Activated T-helper 1 cell treated with anti-CD3 and anti-CD28 coated beads, Interleukin-12 subunit alpha, Interleukin-12 subunit beta, Interleukin-2, Interleukin-4 antibody, amounts not matched to agents 30 ng/mL and 10 ng/mL and 1 ng/mL, durations not matched to agents 14 hours and 24 hours and 36 hours (primary cell): ENCODE results near the gene PTGER4. TPM values are rescaled to one million over a fixed set of nuclear protein-coding genes. Genes with fewer than 3 reads are reported as not detected.

ENCODE experiments used
- DNase-seq: peaks from one replicate; pipeline ENCODE4 v3.0.0; 2021; ENCODE audit warnings: low spot score
- H3K27ac Mint-ChIP-seq: one replicate; pipeline ENCODE4 v1.8.0; 2021; ENCODE audit warnings: mild to moderate bottlenecking, mixed read lengths
- H3K27me3 Mint-ChIP-seq: one replicate; pipeline ENCODE4 v1.8.0; 2022; ENCODE audit warnings: mild to moderate bottlenecking, moderate library complexity, mixed read lengths; ENCODE audit not compliant: insufficient read depth
- H3K36me3 Mint-ChIP-seq: one replicate; pipeline ENCODE4 v1.8.0; 2021; ENCODE audit warnings: low read depth, mixed read lengths
- H3K4me1 Mint-ChIP-seq: one replicate; pipeline ENCODE4 v1.8.0; 2021; ENCODE audit warnings: low read depth, mixed read lengths
- H3K4me3 Mint-ChIP-seq: one replicate; pipeline ENCODE4 v1.8.0; 2021; ENCODE audit warnings: mild to moderate bottlenecking, moderate library complexity, mixed read lengths
- H3K9me3 Mint-ChIP-seq: one replicate; pipeline ENCODE4 v1.8.0; 2021; ENCODE audit warnings: mixed read lengths
- intact Hi-C: fragments of 100-400 bp; cut with micrococcal nuclease; formaldehyde crosslinking; loops from one replicate; pipeline ENCODE4 v1.15.1; 2024
- total RNA-seq: library from RNA; stranded (reverse); gene quantifications from 2 replicates; pipeline ENCODE4 v1.2.3, GENCODE V29; 2022

PTGER4 gene
- total RNA-seq, 1 donor from 2014 or later: 61.0 TPM

DNA sequence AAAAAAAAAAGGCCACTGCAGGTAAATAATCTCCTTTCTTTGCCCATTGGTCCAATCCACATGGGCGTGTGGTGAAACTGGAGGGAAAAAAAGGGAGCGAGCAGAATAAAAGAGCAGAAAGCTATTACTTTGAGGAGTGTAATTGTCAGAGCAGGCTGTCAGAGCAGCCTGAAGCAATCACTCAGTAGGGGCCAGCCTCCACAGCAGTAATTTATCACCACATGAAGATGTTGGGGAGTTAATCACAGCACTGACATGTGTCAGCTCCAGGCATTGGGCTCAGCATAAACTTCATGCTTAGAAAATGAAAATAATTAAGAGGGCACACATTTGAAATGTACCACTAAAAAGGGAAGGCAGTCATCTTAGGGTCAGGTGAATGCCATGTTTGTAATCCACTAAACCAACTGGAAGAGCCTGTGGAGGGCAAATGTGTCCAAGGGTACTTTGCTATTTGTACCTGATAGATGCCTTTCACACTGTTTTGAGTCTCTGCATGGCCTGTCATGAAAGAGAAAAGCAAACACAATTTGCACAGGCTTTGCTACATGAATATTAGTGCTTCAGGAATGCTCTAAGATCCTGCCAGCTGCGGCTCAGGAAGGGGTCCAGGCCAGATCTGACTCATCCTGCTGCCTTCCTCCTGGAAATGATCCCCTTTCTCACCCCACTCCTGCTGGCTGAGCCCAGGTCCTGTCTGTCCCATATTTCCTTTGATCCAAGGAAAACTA lies 2.9 kb upstream of the PTGER4 start:
- H3K27me3 Mint-ChIP-seq: no peaks in the 10 kb centered on the region
- peaks cover 71% of the 10 kb centered on the region for H3K4me1 Mint-ChIP-seq
- intact Hi-C loops: loop anchor here (5.0 kb wide), 2 partner anchors 1464 to 1479 kb away; no protein-coding TSS in a partner anchor
- no peak for DNase-seq
- no peaks in the 10 kb centered on the region for H3K9me3 Mint-ChIP-seq
- H3K4me3 Mint-ChIP-seq: peak overlapping the region; percentile 21
- H3K27ac Mint-ChIP-seq: peak overlapping the region; percentile 82
- peaks cover 18% of the 10 kb centered on the region for H3K36me3 Mint-ChIP-seq

DNA sequence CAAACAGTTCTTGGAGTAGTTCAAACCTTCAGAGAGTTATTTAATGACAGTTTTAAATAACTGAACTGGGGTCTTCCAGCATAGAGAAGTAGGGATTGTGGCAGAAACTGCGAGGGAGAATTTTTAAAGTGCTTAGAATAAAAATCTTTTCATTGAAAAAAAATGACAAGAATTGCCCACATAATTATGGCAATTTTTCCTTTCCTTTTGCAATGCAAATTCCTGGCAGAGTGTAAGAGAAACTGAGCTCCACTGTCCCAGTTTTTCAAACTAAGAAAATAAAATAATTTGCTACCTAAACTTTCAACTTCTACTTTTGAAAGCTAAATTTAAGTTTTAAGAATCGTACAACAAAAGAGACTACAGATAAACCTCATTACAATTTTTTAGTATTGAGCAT lies 2.3 kb upstream of the PTGER4 start:
- intact Hi-C loops: loop anchor here (5.0 kb wide), 2 partner anchors 1465 to 1480 kb away; no protein-coding TSS in a partner anchor
- Mint-ChIP-seq H3K4me3 (no peak overlapping the region), H3K9me3 (no peaks in the 10 kb centered on the region), H3K36me3 (peaks cover 25% of the 10 kb centered on the region), H3K27me3 (no peaks in the 10 kb centered on the region), H3K4me1 (peaks cover 67% of the 10 kb centered on the region), H3K27ac (no peak overlapping the region)
- no peak for DNase-seq

DNA sequence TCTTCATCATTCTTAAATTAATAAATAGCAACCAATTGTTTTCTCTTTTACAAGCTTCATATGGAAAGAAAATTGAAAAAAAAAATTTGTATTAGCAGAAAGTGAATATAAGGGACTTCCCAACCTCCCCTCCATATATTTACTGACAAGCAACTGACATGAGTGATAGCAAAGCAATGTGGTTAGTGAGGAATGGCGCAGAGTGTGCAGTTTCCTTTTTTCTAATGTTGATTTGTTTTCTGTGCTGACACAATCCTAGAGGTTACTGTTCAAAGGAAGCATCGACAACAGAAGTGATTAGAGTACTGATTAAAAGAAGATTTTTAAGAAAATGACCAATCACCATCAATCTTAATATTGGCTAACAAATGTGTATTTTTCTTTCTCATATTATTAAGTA lies 1.7 kb upstream of the PTGER4 start:
- peaks cover 28% of the 10 kb centered on the region for H3K36me3 Mint-ChIP-seq
- peak overlapping the region; percentile 80 for H3K27ac Mint-ChIP-seq
- no peak for DNase-seq
- peaks cover 65% of the 10 kb centered on the region for H3K4me1 Mint-ChIP-seq
- no peaks in the 10 kb centered on the region for H3K9me3 Mint-ChIP-seq
- peak overlapping the region; percentile 68 for H3K4me3 Mint-ChIP-seq
- H3K27me3 Mint-ChIP-seq: no peaks in the 10 kb centered on the region
- intact Hi-C loops: loop anchor here (1.0 to 5.0 kb wide), 4 partner anchors 157 to 1481 kb away; partner anchors contain the start of gene RPL37

DNA sequence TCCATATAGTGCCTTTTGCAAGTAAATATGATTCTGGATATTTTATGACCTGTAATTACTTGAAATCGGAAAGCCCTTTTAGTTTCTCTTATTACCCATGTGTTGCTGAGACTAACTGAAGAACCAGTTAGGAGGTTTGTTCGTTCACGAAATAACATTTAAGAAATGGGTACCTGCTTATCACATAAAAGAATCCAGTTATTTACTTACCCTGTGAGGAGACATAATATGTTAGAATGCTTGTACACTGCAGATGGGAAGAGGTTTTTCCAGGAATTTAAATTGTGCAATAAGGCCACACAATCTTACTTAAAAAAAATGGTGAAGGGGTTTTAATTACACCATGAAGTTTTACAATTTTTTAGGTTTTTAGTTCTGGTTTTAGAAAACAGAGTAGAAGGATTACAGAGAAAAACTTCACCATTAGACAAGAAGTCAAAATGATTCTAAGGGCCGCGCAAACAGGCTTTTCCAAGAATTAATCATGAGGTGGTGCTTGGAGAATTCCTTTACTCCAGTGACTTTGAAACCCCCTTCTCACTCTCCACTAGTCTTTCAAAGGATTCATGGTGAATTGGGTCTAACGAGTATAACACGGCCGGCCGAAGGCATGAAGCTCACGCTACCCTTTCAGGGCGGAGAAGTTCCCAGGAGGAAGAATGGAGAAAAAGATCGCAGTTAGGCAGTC lies 1.1 kb upstream of the PTGER4 start:
- peaks cover 65% of the 10 kb centered on the region for H3K4me1 Mint-ChIP-seq
- intact Hi-C loops: loop anchor here (1.0 to 5.0 kb wide), 15 partner anchors 10 to 1481 kb away; partner anchors contain the start of genes RPL37 and TTC33
- H3K4me3 Mint-ChIP-seq: peak overlapping the region; percentile 99
- peak overlapping the region; percentile 99 for H3K27ac Mint-ChIP-seq
- H3K36me3 Mint-ChIP-seq: peaks cover 34% of the 10 kb centered on the region
- no peaks in the 10 kb centered on the region for H3K27me3 Mint-ChIP-seq
- no peak for DNase-seq
- H3K9me3 Mint-ChIP-seq: no peaks in the 10 kb centered on the region

DNA sequence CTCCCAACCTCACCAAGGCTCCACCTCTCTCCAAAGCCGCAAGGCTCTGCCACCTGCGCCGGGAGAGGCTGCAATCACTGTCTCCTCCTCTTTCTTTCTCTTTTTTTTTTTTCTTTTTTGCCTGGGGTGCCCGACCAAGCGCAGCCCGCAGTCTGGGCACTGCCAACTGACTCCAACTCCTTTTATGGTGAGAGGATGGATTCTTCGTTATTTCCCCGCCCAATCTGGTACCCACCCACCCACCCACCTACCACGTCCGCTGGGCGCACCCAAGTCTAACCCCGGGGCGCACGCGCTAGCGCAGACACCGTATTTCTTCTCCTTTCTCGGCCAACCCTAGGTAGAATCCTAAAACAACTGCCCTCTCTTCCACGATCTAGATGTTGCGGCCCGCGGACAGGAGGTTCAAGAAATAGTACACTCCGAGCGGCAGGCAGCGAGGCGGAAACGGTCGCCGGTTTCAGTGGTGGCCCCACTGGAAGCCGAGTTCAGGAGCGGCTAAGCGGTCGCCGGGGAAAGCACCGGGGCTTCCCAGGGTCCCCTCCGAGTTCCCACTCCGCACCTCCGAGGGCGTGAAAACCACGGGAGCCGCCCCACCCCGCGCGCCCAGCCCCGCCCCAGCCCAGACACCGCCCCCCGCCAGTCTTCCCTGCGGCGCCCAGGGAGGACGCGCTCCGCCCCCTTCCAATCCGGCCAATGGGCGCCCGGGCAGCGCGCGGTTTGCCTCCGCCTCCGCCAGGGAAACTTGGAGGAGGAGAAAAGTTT lies 385 bp upstream of the PTGER4 start:
- DNase-seq: peak; percentile 91
- Mint-ChIP-seq H3K36me3 (peaks cover 40% of the 10 kb centered on the region), H3K9me3 (no peaks in the 10 kb centered on the region), H3K27me3 (no peaks in the 10 kb centered on the region), H3K27ac (peak overlapping the region; percentile 99), H3K4me1 (peaks cover 66% of the 10 kb centered on the region), H3K4me3 (peak overlapping the region; percentile 99)
- intact Hi-C loops: loop anchor here (1.0 to 5.0 kb wide), 14 partner anchors 9 to 1482 kb away; partner anchors contain the start of genes RPL37 and TTC33

GRCh38 chr5:40680741-40681362 lies 1.1 kb downstream of the PTGER4 start:
- Mint-ChIP-seq H3K9me3 (no peaks in the 10 kb centered on the region), H3K27me3 (no peaks in the 10 kb centered on the region), H3K36me3 (peaks cover 53% of the 10 kb centered on the region), H3K27ac (peak overlapping the region; percentile 99), H3K4me3 (peak overlapping the region; percentile 99), H3K4me1 (peaks cover 63% of the 10 kb centered on the region)
- intact Hi-C loops: no loop called here
- no peak for DNase-seq

DNA sequence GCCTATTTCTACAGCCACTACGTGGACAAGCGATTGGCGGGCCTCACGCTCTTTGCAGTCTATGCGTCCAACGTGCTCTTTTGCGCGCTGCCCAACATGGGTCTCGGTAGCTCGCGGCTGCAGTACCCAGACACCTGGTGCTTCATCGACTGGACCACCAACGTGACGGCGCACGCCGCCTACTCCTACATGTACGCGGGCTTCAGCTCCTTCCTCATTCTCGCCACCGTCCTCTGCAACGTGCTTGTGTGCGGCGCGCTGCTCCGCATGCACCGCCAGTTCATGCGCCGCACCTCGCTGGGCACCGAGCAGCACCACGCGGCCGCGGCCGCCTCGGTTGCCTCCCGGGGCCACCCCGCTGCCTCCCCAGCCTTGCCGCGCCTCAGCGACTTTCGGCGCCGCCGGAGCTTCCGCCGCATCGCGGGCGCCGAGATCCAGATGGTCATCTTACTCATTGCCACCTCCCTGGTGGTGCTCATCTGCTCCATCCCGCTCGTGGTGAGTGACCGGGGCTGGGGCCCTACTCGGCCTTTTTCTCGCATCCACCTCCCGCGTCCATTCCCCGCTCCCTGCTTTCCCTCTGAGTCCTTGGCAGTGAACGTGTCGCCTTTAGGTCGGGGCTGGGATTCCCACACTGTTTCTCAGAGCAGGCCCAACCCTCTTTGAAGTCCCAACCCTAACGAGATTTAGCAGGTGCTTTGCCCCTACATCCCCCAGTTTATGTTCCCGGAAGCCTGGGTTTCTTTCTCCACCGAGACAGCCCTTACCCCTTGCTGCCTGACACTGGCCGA lies 1.8 kb downstream of the PTGER4 start:
- intact Hi-C loops: no loop called here
- peaks cover 63% of the 10 kb centered on the region for H3K4me1 Mint-ChIP-seq
- H3K4me3 Mint-ChIP-seq: peak overlapping the region; percentile 99
- H3K27me3 Mint-ChIP-seq: no peaks in the 10 kb centered on the region
- DNase-seq: peak; percentile 41
- H3K36me3 Mint-ChIP-seq: peaks cover 60% of the 10 kb centered on the region
- no peaks in the 10 kb centered on the region for H3K9me3 Mint-ChIP-seq
- H3K27ac Mint-ChIP-seq: peak overlapping the region; percentile 99

DNA sequence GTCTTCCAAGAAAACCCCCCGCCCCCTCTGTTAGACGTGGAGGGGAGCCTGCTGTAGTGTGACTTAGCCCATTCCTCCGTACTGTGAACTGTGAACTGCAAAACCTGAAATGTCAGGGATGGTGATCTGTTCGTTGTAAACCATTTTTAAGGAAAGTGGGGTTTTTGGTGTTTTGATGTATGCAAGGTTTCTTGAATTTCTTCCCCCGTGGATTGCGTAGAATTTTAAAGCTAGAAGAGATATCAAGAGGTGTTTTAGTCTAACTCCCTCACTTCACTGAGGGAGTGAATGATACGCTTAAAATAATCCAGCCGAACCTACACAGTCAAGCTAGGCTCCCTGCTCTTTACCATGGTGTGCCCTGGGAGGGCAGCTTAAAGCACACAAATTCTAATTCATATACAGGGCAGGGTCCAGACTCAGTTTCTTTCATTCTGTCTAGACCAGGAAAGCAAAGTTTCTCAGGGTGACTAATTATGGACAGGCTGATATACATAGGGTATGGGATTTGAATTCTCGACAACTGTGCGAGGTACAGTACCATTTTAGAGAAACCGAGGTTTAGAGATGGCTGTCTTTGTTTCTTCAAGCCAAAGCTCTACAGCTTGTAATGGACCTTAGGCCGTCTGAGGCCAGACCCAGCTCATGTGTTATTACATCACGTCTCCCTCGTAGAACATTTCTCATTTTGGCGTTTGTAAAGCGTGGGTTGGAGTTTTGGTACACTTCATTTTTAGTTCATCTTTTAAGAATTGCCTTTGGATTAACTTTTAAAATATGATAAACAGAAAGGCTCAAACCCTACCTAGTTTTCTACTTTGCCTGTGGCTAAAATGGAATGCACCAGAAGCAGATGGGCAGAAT lies 2.7 kb downstream of the PTGER4 start:
- Mint-ChIP-seq H3K4me1 (peaks cover 63% of the 10 kb centered on the region), H3K36me3 (peaks cover 64% of the 10 kb centered on the region)
- no peak for DNase-seq

GRCh38 chr5:40683305-40683704 lies 3.6 kb downstream of the PTGER4 start:
- Mint-ChIP-seq H3K27me3 (no peaks in the 10 kb centered on the region), H3K4me1 (peaks cover 64% of the 10 kb centered on the region), H3K4me3 (peak overlapping the region; percentile 99), H3K36me3 (peaks cover 73% of the 10 kb centered on the region), H3K27ac (peak overlapping the region; percentile 98), H3K9me3 (no peaks in the 10 kb centered on the region)
- DNase-seq: no peak
- intact Hi-C loops: no loop called here

More for the DNA sequence above, 2.7 kb downstream of the PTGER4 start:
- H3K4me3 Mint-ChIP-seq: peak overlapping the region; percentile 99
- H3K9me3 Mint-ChIP-seq: no peaks in the 10 kb centered on the region
- H3K27ac Mint-ChIP-seq: peak overlapping the region; percentile 98
- intact Hi-C loops: no loop called here
- no peaks in the 10 kb centered on the region for H3K27me3 Mint-ChIP-seq

GRCh38 chr5:40685193-40685592 lies 5.5 kb downstream of the PTGER4 start:
- Mint-ChIP-seq H3K9me3 (no peaks in the 10 kb centered on the region), H3K27me3 (no peaks in the 10 kb centered on the region), H3K27ac (peak overlapping the region; percentile 82), H3K4me1 (peaks cover 70% of the 10 kb centered on the region), H3K36me3 (peaks cover 81% of the 10 kb centered on the region), H3K4me3 (peak overlapping the region; percentile 99)
- intact Hi-C loops: loop anchor here (5.0 kb wide), 1 partner anchor 1508 kb away; no protein-coding TSS in a partner anchor
- no peak for DNase-seq

DNA sequence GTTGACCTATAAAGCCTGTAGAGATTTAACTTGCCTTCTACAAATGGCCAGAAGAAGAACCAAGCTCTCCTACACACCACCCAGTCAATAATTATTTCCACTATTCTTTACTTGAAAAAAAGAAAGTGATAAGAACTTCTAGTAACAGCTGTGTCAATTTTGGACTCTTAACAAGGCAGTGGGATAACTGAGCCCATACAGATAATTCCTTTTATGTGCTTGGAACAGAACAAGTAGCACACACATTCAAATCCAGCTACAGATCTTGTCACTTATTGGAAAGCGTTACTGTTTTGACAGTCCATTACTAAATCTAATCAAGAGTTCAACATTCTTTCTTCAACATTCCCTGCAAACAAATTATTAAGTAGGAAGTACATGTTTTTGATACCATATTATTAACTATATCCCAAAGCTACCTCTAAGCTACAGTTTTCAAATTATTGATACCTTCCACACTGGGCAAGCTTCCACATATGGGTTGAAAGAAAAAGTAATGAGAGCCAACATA lies 6.3 kb downstream of the PTGER4 start:
- H3K9me3 Mint-ChIP-seq: no peaks in the 10 kb centered on the region
- intact Hi-C loops: loop anchor here (5.0 kb wide), 1 partner anchor 1509 kb away; no protein-coding TSS in a partner anchor
- H3K27me3 Mint-ChIP-seq: no peaks in the 10 kb centered on the region
- peak overlapping the region; percentile 99 for H3K4me3 Mint-ChIP-seq
- H3K27ac Mint-ChIP-seq: peak overlapping the region; percentile 82
- peaks cover 78% of the 10 kb centered on the region for H3K36me3 Mint-ChIP-seq
- H3K4me1 Mint-ChIP-seq: peaks cover 76% of the 10 kb centered on the region
- DNase-seq: no peak
